ENCODE measurements around the gene FBXO34. TPM values are rescaled to one million over a fixed set of nuclear protein-coding genes. Genes with fewer than 3 reads are reported as not detected.

The FBXO34 gene
- total and polyA plus RNA-seq, 9 of the 15 experiments (the other 6 are each of a cell fraction or from before 2014, with no cell fraction given), result 6.3 to 24.9 (median 16.2) TPM

- TF ChIP-seq GTF2B (IDR thresholded peaks at IDR 0.05; ENCODE audit: extremely low read depth, insufficient read length) (no peak), CHD1 (IDR thresholded peaks at IDR 0.05; ENCODE audit: low read length) (no peak), NR2C1 (IDR thresholded peaks at IDR 0.05) (no peak), NR2C1 (tag; IDR thresholded peaks at IDR 0.05) (no peak), MCM5 (IDR thresholded peaks at IDR 0.05; ENCODE audit: low read depth) (no peak), KDM4B (IDR thresholded peaks at IDR 0.05; ENCODE audit: borderline replicate concordance in 2 of 2, low read depth in 1 of 2) (no peak), RBM15 (IDR thresholded peaks at IDR 0.05; ENCODE audit: insufficient read depth, low read length) (no peak), FOXM1 (IDR thresholded peaks at IDR 0.05; ENCODE audit: low read depth) (peak; percentile 88), FOXM1 (CRISPR knock-in tag; IDR thresholded peaks at IDR 0.05; ENCODE audit: low read depth) (no peak), NCOA1 (IDR thresholded peaks at IDR 0.05; ENCODE audit: low read depth) (peak; percentile 66; the same call in 1 of the 2 replicates), ZNF76 (CRISPR knock-in tag; IDR thresholded peaks at IDR 0.05; ENCODE audit: borderline replicate concordance) (no peak), SMC3 (conservative IDR thresholded peaks at IDR 0.05; ENCODE audit: insufficient read depth, low read depth, low read length) (no peak), ZNF347 (CRISPR knock-in tag; IDR thresholded peaks at IDR 0.05; ENCODE audit: low read depth) (no peak), IRF9 (tag; IDR thresholded peaks at IDR 0.05) (no peak), TAF1 (IDR thresholded peaks at IDR 0.05; ENCODE audit: control insufficient read depth, extremely low read depth, insufficient read depth, low read length, severe bottlenecking) (peak; percentile 37), SMAD2 (IDR thresholded peaks at IDR 0.05; ENCODE audit: low read depth, low read length) (no peak), HOMEZ (CRISPR knock-in tag; IDR thresholded peaks at IDR 0.05) (no peak), FOXA1 (IDR thresholded peaks at IDR 0.05; ENCODE audit: borderline replicate concordance) (no peak), SP1 (CRISPR knock-in tag; IDR thresholded peaks at IDR 0.05) (no peak), CLOCK (CRISPR knock-in tag; IDR thresholded peaks at IDR 0.05; ENCODE audit: borderline replicate concordance) (no peak), ZNF282 (CRISPR knock-in tag; IDR thresholded peaks at IDR 0.05) (no peak), CREB1 (IDR thresholded peaks at IDR 0.05) (peak; percentile 59), CREB1 (CRISPR knock-in tag; IDR thresholded peaks at IDR 0.05) (no peak), XRCC4 (IDR thresholded peaks at IDR 0.05; ENCODE audit: extremely low read depth, insufficient read depth, insufficient read length) (no peak)
Measured at GRCh38 chr14:55383541-55384140, 112.4 kb downstream of the FBXO34 start (continued).
